ENCODE data around the gene DSCAM. TPM values are rescaled to one million over a fixed set of nuclear protein-coding genes. Genes with fewer than 3 reads are reported as not detected.

The DSCAM gene
- total and polyA plus RNA-seq, 2 experiments from 2014 or later = 0.07 TPM; not detected in 1

DNA sequence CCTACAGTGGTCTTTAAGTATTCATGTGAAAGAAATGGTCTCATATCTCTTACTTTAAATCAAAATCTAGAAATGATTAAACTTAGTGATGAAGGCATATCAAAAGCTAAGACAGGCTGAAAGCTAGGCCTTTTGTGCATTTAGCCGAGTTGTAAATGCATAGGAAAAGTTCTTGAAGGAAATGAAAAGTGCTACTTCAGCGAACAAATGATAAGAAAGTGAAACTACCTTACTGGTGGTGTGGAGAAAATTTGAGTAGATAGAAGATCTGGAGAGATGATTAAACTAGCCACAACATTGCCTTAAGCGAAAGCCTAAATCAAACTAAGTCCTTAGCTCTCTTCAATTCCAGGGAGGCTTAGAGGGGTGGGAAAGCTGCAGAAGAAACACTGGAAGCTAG lies 147.6 kb downstream of the DSCAM start:
- TF ChIP-seq, protein P1, sequence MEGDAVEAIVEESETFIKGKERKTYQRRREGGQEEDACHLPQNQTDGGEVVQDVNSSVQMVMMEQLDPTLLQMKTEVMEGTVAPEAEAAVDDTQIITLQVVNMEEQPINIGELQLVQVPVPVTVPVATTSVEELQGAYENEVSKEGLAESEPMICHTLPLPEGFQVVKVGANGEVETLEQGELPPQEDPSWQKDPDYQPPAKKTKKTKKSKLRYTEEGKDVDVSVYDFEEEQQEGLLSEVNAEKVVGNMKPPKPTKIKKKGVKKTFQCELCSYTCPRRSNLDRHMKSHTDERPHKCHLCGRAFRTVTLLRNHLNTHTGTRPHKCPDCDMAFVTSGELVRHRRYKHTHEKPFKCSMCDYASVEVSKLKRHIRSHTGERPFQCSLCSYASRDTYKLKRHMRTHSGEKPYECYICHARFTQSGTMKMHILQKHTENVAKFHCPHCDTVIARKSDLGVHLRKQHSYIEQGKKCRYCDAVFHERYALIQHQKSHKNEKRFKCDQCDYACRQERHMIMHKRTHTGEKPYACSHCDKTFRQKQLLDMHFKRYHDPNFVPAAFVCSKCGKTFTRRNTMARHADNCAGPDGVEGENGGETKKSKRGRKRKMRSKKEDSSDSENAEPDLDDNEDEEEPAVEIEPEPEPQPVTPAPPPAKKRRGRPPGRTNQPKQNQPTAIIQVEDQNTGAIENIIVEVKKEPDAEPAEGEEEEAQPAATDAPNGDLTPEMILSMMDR (conservative IDR thresholded peaks at IDR 0.05; ENCODE audit: low read depth in 2 of 2) = no peak
- TF ChIP-seq NANOG (IDR thresholded peaks at IDR 0.05; ENCODE audit: borderline replicate concordance) (no peak), STAT1 (IDR thresholded peaks at IDR 0.05; ENCODE audit: unreplicated experiment) (no peak), EZH2phosphoT487 (IDR thresholded peaks at IDR 0.05; ENCODE audit: unreplicated experiment) (no peak), ZNF331 (CRISPR knock-in tag; IDR thresholded peaks at IDR 0.05; ENCODE audit: low read depth) (no peak), CREB1 (CRISPR knock-in tag; IDR thresholded peaks at IDR 0.05; ENCODE audit: low read depth) (no peak), POLR2AphosphoS5 (IDR thresholded peaks at IDR 0.05; ENCODE audit: low read depth) (no peak), ZNF114 (CRISPR knock-in tag; IDR thresholded peaks at IDR 0.05) (no peak), EZH2 (IDR thresholded peaks at IDR 0.05; ENCODE audit: low read depth, unreplicated experiment) (no peak), JUNB (IDR thresholded peaks at IDR 0.05; ENCODE audit: unreplicated experiment) (no peak)
- TF ChIP-seq, protein P2, sequence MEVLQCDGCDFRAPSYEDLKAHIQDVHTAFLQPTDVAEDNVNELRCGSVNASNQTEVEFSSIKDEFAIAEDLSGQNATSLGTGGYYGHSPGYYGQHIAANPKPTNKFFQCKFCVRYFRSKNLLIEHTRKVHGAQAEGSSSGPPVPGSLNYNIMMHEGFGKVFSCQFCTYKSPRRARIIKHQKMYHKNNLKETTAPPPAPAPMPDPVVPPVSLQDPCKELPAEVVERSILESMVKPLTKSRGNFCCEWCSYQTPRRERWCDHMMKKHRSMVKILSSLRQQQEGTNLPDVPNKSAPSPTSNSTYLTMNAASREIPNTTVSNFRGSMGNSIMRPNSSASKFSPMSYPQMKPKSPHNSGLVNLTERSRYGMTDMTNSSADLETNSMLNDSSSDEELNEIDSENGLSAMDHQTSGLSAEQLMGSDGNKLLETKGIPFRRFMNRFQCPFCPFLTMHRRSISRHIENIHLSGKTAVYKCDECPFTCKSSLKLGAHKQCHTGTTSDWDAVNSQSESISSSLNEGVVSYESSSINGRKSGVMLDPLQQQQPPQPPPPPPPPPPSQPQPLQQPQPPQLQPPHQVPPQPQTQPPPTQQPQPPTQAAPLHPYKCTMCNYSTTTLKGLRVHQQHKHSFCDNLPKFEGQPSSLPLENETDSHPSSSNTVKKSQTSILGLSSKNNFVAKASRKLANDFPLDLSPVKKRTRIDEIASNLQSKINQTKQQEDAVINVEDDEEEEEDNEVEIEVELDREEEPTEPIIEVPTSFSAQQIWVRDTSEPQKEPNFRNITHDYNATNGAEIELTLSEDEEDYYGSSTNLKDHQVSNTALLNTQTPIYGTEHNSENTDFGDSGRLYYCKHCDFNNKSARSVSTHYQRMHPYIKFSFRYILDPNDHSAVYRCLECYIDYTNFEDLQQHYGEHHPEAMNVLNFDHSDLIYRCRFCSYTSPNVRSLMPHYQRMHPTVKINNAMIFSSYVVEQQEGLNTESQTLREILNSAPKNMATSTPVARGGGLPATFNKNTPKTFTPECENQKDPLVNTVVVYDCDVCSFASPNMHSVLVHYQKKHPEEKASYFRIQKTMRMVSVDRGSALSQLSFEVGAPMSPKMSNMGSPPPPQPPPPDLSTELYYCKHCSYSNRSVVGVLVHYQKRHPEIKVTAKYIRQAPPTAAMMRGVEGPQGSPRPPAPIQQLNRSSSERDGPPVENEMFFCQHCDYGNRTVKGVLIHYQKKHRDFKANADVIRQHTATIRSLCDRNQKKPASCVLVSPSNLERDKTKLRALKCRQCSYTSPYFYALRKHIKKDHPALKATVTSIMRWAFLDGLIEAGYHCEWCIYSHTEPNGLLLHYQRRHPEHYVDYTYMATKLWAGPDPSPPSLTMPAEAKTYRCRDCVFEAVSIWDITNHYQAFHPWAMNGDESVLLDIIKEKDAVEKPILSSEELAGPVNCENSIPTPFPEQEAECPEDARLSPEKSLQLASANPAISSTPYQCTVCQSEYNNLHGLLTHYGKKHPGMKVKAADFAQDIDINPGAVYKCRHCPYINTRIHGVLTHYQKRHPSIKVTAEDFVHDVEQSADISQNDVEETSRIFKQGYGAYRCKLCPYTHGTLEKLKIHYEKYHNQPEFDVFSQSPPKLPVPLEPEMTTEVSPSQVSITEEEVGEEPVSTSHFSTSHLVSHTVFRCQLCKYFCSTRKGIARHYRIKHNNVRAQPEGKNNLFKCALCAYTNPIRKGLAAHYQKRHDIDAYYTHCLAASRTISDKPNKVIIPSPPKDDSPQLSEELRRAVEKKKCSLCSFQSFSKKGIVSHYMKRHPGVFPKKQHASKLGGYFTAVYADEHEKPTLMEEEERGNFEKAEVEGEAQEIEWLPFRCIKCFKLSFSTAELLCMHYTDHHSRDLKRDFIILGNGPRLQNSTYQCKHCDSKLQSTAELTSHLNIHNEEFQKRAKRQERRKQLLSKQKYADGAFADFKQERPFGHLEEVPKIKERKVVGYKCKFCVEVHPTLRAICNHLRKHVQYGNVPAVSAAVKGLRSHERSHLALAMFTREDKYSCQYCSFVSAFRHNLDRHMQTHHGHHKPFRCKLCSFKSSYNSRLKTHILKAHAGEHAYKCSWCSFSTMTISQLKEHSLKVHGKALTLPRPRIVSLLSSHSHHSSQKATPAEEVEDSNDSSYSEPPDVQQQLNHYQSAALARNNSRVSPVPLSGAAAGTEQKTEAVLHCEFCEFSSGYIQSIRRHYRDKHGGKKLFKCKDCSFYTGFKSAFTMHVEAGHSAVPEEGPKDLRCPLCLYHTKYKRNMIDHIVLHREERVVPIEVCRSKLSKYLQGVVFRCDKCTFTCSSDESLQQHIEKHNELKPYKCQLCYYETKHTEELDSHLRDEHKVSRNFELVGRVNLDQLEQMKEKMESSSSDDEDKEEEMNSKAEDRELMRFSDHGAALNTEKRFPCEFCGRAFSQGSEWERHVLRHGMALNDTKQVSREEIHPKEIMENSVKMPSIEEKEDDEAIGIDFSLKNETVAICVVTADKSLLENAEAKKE (CRISPR knock-in tag; IDR thresholded peaks at IDR 0.05) = no peak
- TF ChIP-seq, protein P3, sequence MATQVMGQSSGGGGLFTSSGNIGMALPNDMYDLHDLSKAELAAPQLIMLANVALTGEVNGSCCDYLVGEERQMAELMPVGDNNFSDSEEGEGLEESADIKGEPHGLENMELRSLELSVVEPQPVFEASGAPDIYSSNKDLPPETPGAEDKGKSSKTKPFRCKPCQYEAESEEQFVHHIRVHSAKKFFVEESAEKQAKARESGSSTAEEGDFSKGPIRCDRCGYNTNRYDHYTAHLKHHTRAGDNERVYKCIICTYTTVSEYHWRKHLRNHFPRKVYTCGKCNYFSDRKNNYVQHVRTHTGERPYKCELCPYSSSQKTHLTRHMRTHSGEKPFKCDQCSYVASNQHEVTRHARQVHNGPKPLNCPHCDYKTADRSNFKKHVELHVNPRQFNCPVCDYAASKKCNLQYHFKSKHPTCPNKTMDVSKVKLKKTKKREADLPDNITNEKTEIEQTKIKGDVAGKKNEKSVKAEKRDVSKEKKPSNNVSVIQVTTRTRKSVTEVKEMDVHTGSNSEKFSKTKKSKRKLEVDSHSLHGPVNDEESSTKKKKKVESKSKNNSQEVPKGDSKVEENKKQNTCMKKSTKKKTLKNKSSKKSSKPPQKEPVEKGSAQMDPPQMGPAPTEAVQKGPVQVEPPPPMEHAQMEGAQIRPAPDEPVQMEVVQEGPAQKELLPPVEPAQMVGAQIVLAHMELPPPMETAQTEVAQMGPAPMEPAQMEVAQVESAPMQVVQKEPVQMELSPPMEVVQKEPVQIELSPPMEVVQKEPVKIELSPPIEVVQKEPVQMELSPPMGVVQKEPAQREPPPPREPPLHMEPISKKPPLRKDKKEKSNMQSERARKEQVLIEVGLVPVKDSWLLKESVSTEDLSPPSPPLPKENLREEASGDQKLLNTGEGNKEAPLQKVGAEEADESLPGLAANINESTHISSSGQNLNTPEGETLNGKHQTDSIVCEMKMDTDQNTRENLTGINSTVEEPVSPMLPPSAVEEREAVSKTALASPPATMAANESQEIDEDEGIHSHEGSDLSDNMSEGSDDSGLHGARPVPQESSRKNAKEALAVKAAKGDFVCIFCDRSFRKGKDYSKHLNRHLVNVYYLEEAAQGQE (IDR thresholded peaks at IDR 0.05; ENCODE audit: unreplicated experiment) = no peak
- TF ChIP-seq, protein P4, sequence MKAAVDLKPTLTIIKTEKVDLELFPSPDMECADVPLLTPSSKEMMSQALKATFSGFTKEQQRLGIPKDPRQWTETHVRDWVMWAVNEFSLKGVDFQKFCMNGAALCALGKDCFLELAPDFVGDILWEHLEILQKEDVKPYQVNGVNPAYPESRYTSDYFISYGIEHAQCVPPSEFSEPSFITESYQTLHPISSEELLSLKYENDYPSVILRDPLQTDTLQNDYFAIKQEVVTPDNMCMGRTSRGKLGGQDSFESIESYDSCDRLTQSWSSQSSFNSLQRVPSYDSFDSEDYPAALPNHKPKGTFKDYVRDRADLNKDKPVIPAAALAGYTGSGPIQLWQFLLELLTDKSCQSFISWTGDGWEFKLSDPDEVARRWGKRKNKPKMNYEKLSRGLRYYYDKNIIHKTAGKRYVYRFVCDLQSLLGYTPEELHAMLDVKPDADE (IDR thresholded peaks at IDR 0.05) = no peak
- Mint-ChIP-seq H3K36me3 (ENCODE audit: low read depth) (no peaks in the 10 kb centered on the region; the same call in 2 of the 3 replicates), H3K27me3 (ENCODE audit: insufficient read depth, low read depth, poor library complexity) (peaks cover 1% of the 10 kb centered on the region), H3K4me3 (no peak overlapping the region), H3K9me3 (peaks cover 67% of the 10 kb centered on the region), H3K27ac (no peak overlapping the region), H3K4me1 (no peaks in the 10 kb centered on the region)
- H3F3A ChIP-seq (replicated peaks; ENCODE audit: low read depth) = no peaks in the 10 kb centered on the region
- H3K27ac ChIP-seq (ENCODE audit: low read depth) = no peak overlapping the region
- H3K79me2 ChIP-seq (replicated peaks; ENCODE audit: insufficient read depth) = no peaks in the 10 kb centered on the region
- no peaks in the 10 kb centered on the region for H3K27me3 ChIP-seq (ENCODE audit: insufficient read depth)
- no peak overlapping the region for H2AFZ ChIP-seq
- no peaks in the 10 kb centered on the region for H4K20me1 ChIP-seq (replicated peaks; ENCODE audit: insufficient read depth)
- no peak overlapping the region for H3K4me2 ChIP-seq
- no peak for ATAC-seq
- DNase-seq (ENCODE audit: low spot score) = no peak
- H3K4me3 ChIP-seq = no peak overlapping the region
- no peaks in the 10 kb centered on the region for H3K36me3 ChIP-seq (ENCODE audit: insufficient read depth)
- H3K4me1 ChIP-seq (ENCODE audit: insufficient read depth) = no peaks in the 10 kb centered on the region
- H3K9me2 ChIP-seq (ENCODE audit: insufficient read depth) = no peaks in the 10 kb centered on the region

Data from GM23338 (cell line).